SK-N-SH (cell line): ENCODE data around the gene SYNJ2. TPM values are rescaled to one million over a fixed set of nuclear protein-coding genes. Genes with fewer than 3 reads are reported as not detected.

Experiments used
- CTCF ChIA-PET: fragments of 300-600, 350-600 bp; formaldehyde crosslinking; extraction: SDS; loops from one replicate; lab custom pipeline; 2021; lab: Yijun Ruan, JAX
- POLR2A ChIA-PET: fragments of 350-600 bp; sonication (Branson Sonifier 250); formaldehyde crosslinking; extraction: SDS; loops from one replicate; lab custom pipeline; 2020; ENCODE audit warnings: antibody characterized with exemption, inconsistent platforms; lab: Yijun Ruan, JAX
- DNase-seq: peaks from one replicate; pipeline ENCODE4 v3.0.0; 2012
- H2AFZ ChIP-seq: fragments of 200-600 bp; sonication (generic); 2 replicates; pipeline ENCODE4 v1.8.1; 2016; ENCODE audit warnings: antibody characterized with exemption, mild to moderate bottlenecking, low read depth
- H3F3A ChIP-seq: fragments of 200-600 bp; sonication (generic); replicated peaks from 2 replicates; pipeline ENCODE3; 2016; ENCODE audit warnings: antibody characterized with exemption, mild to moderate bottlenecking; ENCODE audit not compliant: insufficient read depth
- H3K27ac ChIP-seq, 2 experiments: fragments of 200-500 bp in 1 of 2; fragments of 200-600 bp in 1 of 2; sonication (Bioruptor generic) in 1 of 2; sonication (generic), shearing (Covaris generic) in 1 of 2; 2 replicates each; pipeline versions ENCODE4 v1.5.1 to v1.6.1; 2014 to 2016; ENCODE audit warnings: low read depth in 2 of 2, inconsistent platforms in 1 of 2, low read length in 1 of 2, mild to moderate bottlenecking in 1 of 2, mixed read lengths in 1 of 2
- H3K27me3 ChIP-seq: fragments of 200-600 bp; sonication (generic), shearing (Covaris generic); 2 replicates; pipeline ENCODE4 v1.6.1; 2016; ENCODE audit warnings: mixed run types; ENCODE audit not compliant: insufficient read depth
- H3K36me3 ChIP-seq, 2 experiments: fragments of 200-500 bp in 1 of 2; fragments of 200-600 bp in 1 of 2; sonication (Bioruptor generic) in 1 of 2; sonication (generic) in 1 of 2; replicated peaks in 1 of 2; 2 replicates each; pipeline versions ENCODE3 to v1.5.1; 2014 to 2016; ENCODE audit warnings: low read length in 1 of 2, mild to moderate bottlenecking in 1 of 2; ENCODE audit not compliant: insufficient read depth in 2 of 2, control insufficient read depth in 1 of 2
- H3K4me1 ChIP-seq, 2 experiments: fragments of 200-500 bp in 1 of 2; fragments of 200-600 bp in 1 of 2; sonication (Bioruptor generic) in 1 of 2; sonication (generic), shearing (Covaris generic) in 1 of 2; 2 replicates each; pipeline versions ENCODE4 v1.5.1 to v1.6.1; 2014 to 2016; ENCODE audit warnings: low read depth in 1 of 2, low read length in 1 of 2, mixed run types in 1 of 2; ENCODE audit not compliant: insufficient read depth in 2 of 2, control insufficient read depth in 1 of 2
- H3K4me2 ChIP-seq: fragments of 200-600 bp; sonication (generic), shearing (Covaris generic); 2 replicates; pipeline ENCODE4 v1.6.1; 2017; ENCODE audit warnings: mixed run types
- H3K4me3 ChIP-seq, 2 experiments: fragments of 200-500 bp in 1 of 2; fragments of 200-600 bp in 1 of 2; sonication (Bioruptor generic) in 1 of 2; sonication (generic), shearing (Covaris generic) in 1 of 2; 2 replicates each; pipeline versions ENCODE4 v1.5.1 to v1.8.1; 2014 to 2016; ENCODE audit warnings: low read depth in 2 of 2, inconsistent platforms in 1 of 2, low read length in 1 of 2, mild to moderate bottlenecking in 1 of 2, mixed read lengths in 1 of 2, moderate library complexity in 1 of 2
- H3K79me2 ChIP-seq: fragments of 200-600 bp; sonication (generic); 2 replicates; pipeline ENCODE4 v1.8.1; 2017; ENCODE audit warnings: mild to moderate bottlenecking; ENCODE audit not compliant: insufficient read depth
- H3K9ac ChIP-seq: fragments of 200-600 bp; sonication (generic); 2 replicates; pipeline ENCODE4 v1.6.1; 2017; ENCODE audit warnings: mixed run types
- H3K9me2 ChIP-seq: fragments of 200-600 bp; sonication (generic); 2 replicates; pipeline ENCODE4 v1.6.1; 2017; ENCODE audit warnings: mixed run types
- H3K9me3 ChIP-seq: fragments of 200-600 bp; sonication (generic); 2 replicates; pipeline ENCODE4 v1.6.1; 2017; ENCODE audit warnings: mixed run types, mild to moderate bottlenecking, moderate library complexity
- H4K20me1 ChIP-seq: fragments of 200-600 bp; sonication (generic); 2 replicates; pipeline ENCODE4 v1.6.1; 2017; ENCODE audit warnings: mild to moderate bottlenecking, mixed run types; ENCODE audit not compliant: insufficient read depth
- CHD2 ChIP-seq: fragments of 150-350 bp; IDR thresholded peaks from 2 replicates; pipeline ENCODE4 v1.6.1; 2018; ENCODE audit warnings: low read length; ENCODE audit not compliant: partially characterized antibody
- ELF1 ChIP-seq: IDR thresholded peaks from 2 replicates; pipeline ENCODE4 v1.4.0; 2012
- EP300 ChIP-seq, 2 experiments: IDR thresholded peaks; 2 replicates each; pipeline versions ENCODE4 v1.4.0 to v1.6.1; 2012; ENCODE audit warnings: borderline replicate concordance in 1 of 2, low read depth in 1 of 2, low read length in 1 of 2
- FOSL2 ChIP-seq: IDR thresholded peaks from 2 replicates; pipeline ENCODE4 v1.4.0; 2012; ENCODE audit warnings: low read depth, mild to moderate bottlenecking, moderate library complexity, borderline replicate concordance
- FOXM1 ChIP-seq: IDR thresholded peaks from 2 replicates; pipeline ENCODE4 v1.4.0; 2012; ENCODE audit warnings: low read depth, mild to moderate bottlenecking
- GABPA ChIP-seq: IDR thresholded peaks from 2 replicates; pipeline ENCODE4 v1.4.0; 2012; ENCODE audit warnings: low read depth, mild to moderate bottlenecking
- JUND ChIP-seq: IDR thresholded peaks from 2 replicates; pipeline ENCODE4 v1.4.0; 2012
- MXI1 ChIP-seq: IDR thresholded peaks from 2 replicates; pipeline ENCODE4 v1.6.1; 2012; ENCODE audit warnings: mild to moderate bottlenecking, low read depth, low read length, improper control_type of control experiment
- NRF1 ChIP-seq: IDR thresholded peaks from 2 replicates; pipeline ENCODE4 v1.6.1; 2012; ENCODE audit warnings: low read depth, mild to moderate bottlenecking, low read length
- PBX3 ChIP-seq: IDR thresholded peaks from 2 replicates; pipeline ENCODE4; 2012
- RAD21 ChIP-seq: IDR thresholded peaks from 2 replicates; pipeline ENCODE4 v1.6.1; 2012; ENCODE audit warnings: mild to moderate bottlenecking, low read length
- RCOR1 ChIP-seq: fragments of 150-350 bp; IDR thresholded peaks from 2 replicates; pipeline ENCODE4 v1.6.1; 2017; ENCODE audit warnings: antibody characterized with exemption, low read length
- RFX5 ChIP-seq: IDR thresholded peaks from 2 replicates; pipeline ENCODE4 v1.6.1; 2012; ENCODE audit warnings: mild to moderate bottlenecking, improper control_type of control experiment, low read length
- RXRA ChIP-seq: IDR thresholded peaks from 2 replicates; pipeline ENCODE4 v1.4.0; 2012; ENCODE audit warnings: low read depth, mild to moderate bottlenecking, borderline replicate concordance
- SIN3A ChIP-seq: IDR thresholded peaks from 2 replicates; pipeline ENCODE4 v1.6.1; 2012; ENCODE audit warnings: low read depth, mild to moderate bottlenecking, low read length, moderate library complexity, borderline replicate concordance
- TCF12 ChIP-seq: IDR thresholded peaks from 2 replicates; pipeline ENCODE4 v1.4.0; 2012
- YY1 ChIP-seq: IDR thresholded peaks from 2 replicates; pipeline ENCODE4 v1.4.0; 2012; ENCODE audit warnings: low read depth, mild to moderate bottlenecking
- WGBS: methylation state at CpG from one replicate; pipeline ENCODE4 v1.1.6; 2017; ENCODE audit warnings: low lambda C conversion rate; 5-methylcytosine and 5-hydroxymethylcytosine counted together
- polyA plus RNA-seq, 3 experiments: library from polyadenylated mRNA; depleted of rRNA; stranded (reverse); fragments of >200 nt; gene quantifications; 2 replicates each; pipeline ENCODE4 v1.2.3, GENCODE V29; 2012
- TF ChIP-seq, protein P1 (sequence below): IDR thresholded peaks from 2 replicates; pipeline ENCODE4 v1.4.0; 2012; ENCODE audit warnings: low read depth, borderline replicate concordance
- TF ChIP-seq, protein P2 (sequence below): fragments of 150-350 bp; IDR thresholded peaks from 2 replicates; pipeline ENCODE4 v1.6.1; 2016; ENCODE audit warnings: mild to moderate bottlenecking, low read depth, low read length

Gene SYNJ2
- polyA plus RNA-seq, 1 of the 3 experiments (the other 2 are of a cell fraction) = 40.0 TPM

DNA sequence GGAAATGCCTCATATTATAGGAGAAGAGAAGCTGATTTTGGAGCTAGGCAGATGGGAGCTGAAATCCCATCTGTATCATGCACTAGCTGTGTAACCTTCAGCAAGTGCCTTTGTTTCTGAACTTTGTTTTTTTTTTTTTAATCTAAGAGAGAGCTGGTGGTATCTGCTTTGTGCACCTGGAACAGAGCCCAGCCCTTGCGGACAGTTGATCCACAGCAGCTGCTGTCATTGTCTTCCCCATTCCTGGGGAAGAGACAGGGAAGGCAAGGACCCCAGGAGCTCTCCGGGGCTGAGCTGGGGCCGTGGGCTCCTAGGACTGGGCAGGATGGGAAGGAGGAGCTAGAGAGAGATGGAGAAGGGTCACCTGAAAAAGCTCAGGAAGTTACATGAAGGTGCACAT is 92.1 kb downstream of the SYNJ2 start:
- Histone ChIP-seq H2AFZ (no peak overlapping the region), H4K20me1 (no peaks in the 10 kb centered on the region), H3K36me3 (peaks cover 31 to 59% of the 10 kb centered on the region in 2 experiments), H3K4me1 (peaks cover 11 to 16% of the 10 kb centered on the region in 2 experiments; a peak in 3 of 4 replicates), H3K27ac (peak overlapping the region in 1 of 2 experiments; percentile 16; a peak in 1 of 4 replicates), H3K9me2 (no peaks in the 10 kb centered on the region), H3K4me2 (no peak overlapping the region), H3F3A (peaks cover 15% of the 10 kb centered on the region), H3K4me3 (no peak overlapping the region), H3K27me3 (no peaks in the 10 kb centered on the region), H3K9me3 (no peaks in the 10 kb centered on the region), H3K79me2 (no peaks in the 10 kb centered on the region; the same call in 1 of the 2 replicates), H3K9ac (no peak overlapping the region)
- ChIA-PET CTCF (interaction anchor here (1.0 to 3.9 kb wide), 14 partner anchors 14 to 759 kb away, joined by 4 to 25 read pairs (median 8); partner anchors contain the start of gene SYNJ2), POLR2A (interaction anchor here (0.5 to 0.9 kb wide), 3 partner anchors 12 to 22 kb away, joined by 3 to 5 read pairs (median 3); no protein-coding TSS in a partner anchor)
- peak; percentile 59 for DNase-seq
- TF ChIP-seq TCF12 (peak; percentile 57), FOXM1 (no peak), ELF1 (no peak), PBX3 (0 out of 2 replicates have a peak, but pooled peaks have one; percentile 10), RXRA (no peak), YY1 (no peak)
- 51% methylated on average over 3 of the region's 3 CpGs for WGBS

DNA sequence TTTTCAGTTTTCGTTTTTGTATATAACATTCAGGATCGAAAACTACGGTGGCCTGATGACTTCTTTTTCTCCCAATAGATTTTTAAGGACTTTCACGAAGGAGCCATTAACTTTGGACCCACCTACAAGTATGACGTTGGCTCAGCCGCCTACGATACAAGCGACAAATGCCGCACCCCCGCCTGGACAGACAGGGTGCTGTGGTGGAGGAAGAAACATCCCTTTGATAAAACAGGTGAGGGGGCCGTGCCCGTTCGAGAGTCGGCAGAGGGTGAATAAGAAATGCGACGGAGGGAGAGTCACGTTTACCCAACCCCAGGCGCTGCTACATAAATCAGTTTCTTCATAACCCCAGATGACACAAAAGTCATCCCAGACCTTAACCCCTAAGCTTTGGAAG is 94.9 kb downstream of the SYNJ2 start:
- Histone ChIP-seq H3K4me2 (no peak overlapping the region), H3K9ac (no peak overlapping the region), H3K27ac (no peak overlapping the region), H3K4me3 (no peak overlapping the region), H3K9me2 (no peaks in the 10 kb centered on the region), H3K27me3 (no peaks in the 10 kb centered on the region), H3F3A (peaks cover 7% of the 10 kb centered on the region), H3K9me3 (no peaks in the 10 kb centered on the region), H3K79me2 (peaks cover 5% of the 10 kb centered on the region; the same call in 1 of the 2 replicates), H3K36me3 (peaks cover 25 to 74% of the 10 kb centered on the region in 2 experiments), H4K20me1 (no peaks in the 10 kb centered on the region), H2AFZ (no peak overlapping the region), H3K4me1 (peaks cover 0 to 11% of the 10 kb centered on the region in 2 experiments; a peak in 1 of 4 replicates)
- ChIA-PET POLR2A (no interaction called here), CTCF (no interaction called here)
- WGBS = 95% methylated on average over 18 of the region's 18 CpGs
- DNase-seq = no peak
- no peak for TF ChIP-seq RAD21
- TF ChIP-seq PBX3 = no peak
- TF ChIP-seq FOXM1 = no peak
- no peak for TF ChIP-seq GABPA
- no peak for TF ChIP-seq RCOR1
- no peak for TF ChIP-seq YY1
- no peak for TF ChIP-seq SIN3A
- no peak for TF ChIP-seq EP300 (IDR thresholded peaks at IDR 0.05; ENCODE audit: borderline replicate concordance in 1 of 2, low read depth in 1 of 2, low read length in 1 of 2)
- no peak for TF ChIP-seq NRF1
- no peak for TF ChIP-seq FOSL2
- TF ChIP-seq, protein P1, sequence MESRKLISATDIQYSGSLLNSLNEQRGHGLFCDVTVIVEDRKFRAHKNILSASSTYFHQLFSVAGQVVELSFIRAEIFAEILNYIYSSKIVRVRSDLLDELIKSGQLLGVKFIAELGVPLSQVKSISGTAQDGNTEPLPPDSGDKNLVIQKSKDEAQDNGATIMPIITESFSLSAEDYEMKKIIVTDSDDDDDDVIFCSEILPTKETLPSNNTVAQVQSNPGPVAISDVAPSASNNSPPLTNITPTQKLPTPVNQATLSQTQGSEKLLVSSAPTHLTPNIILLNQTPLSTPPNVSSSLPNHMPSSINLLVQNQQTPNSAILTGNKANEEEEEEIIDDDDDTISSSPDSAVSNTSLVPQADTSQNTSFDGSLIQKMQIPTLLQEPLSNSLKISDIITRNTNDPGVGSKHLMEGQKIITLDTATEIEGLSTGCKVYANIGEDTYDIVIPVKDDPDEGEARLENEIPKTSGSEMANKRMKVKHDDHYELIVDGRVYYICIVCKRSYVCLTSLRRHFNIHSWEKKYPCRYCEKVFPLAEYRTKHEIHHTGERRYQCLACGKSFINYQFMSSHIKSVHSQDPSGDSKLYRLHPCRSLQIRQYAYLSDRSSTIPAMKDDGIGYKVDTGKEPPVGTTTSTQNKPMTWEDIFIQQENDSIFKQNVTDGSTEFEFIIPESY = no peak
- no peak for TF ChIP-seq CHD2
- TF ChIP-seq RFX5 = no peak
- TF ChIP-seq RXRA = no peak
- no peak for TF ChIP-seq MXI1
- no peak for TF ChIP-seq TCF12
- TF ChIP-seq, protein P2, sequence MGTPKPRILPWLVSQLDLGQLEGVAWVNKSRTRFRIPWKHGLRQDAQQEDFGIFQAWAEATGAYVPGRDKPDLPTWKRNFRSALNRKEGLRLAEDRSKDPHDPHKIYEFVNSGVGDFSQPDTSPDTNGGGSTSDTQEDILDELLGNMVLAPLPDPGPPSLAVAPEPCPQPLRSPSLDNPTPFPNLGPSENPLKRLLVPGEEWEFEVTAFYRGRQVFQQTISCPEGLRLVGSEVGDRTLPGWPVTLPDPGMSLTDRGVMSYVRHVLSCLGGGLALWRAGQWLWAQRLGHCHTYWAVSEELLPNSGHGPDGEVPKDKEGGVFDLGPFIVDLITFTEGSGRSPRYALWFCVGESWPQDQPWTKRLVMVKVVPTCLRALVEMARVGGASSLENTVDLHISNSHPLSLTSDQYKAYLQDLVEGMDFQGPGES = no peak
- no peak for TF ChIP-seq JUND
